HG02642 (cell line): ENCODE results near the gene AXDND1.
"Not testable (repeated sequence)": the region's sequence is repeated elsewhere in the genome, so short reads cannot be mapped to it uniquely, and the experiment has no call there.

Source experiments
- ATAC-seq: cut with Tn5 transposase; IDR thresholded peaks from one replicate; pipeline ENCODE4 v1.9.1; 2021; ENCODE audit warnings: mild to moderate bottlenecking; ENCODE audit not compliant: unreplicated experiment, poor library complexity

Gene AXDND1

GRCh38 chr1:179366093-179366800 lies 476 bp downstream of the AXDND1 start:
- peak; percentile 41 for ATAC-seq

GRCh38 chr1:179369751-179370341 lies 4.1 kb downstream of the AXDND1 start:
- ATAC-seq, result no peak

- no peak for ATAC-seq
These were observed 6.4 kb downstream of the AXDND1 start for GRCh38 chr1:179372160-179372559.

- ATAC-seq, result no peak
These were observed 10.5 kb downstream of the AXDND1 start for GRCh38 chr1:179376223-179376622.

GRCh38 chr1:179380299-179380698 lies 14.5 kb downstream of the AXDND1 start:
- ATAC-seq, result no peak

- ATAC-seq, result no peak
These were observed 18.3 kb downstream of the AXDND1 start for GRCh38 chr1:179384027-179384426.

- no peak for ATAC-seq
These were observed 19.7 kb downstream of the AXDND1 start for GRCh38 chr1:179385510-179385909.

GRCh38 chr1:179393721-179394120 lies 27.9 kb downstream of the AXDND1 start:
- ATAC-seq, result no peak

- ATAC-seq, result not testable (repeated sequence)
These were observed 33.6 kb downstream of the AXDND1 start for GRCh38 chr1:179399399-179399798.

GRCh38 chr1:179417760-179418159 lies 52.0 kb downstream of the AXDND1 start:
- ATAC-seq, result not testable (repeated sequence)

GRCh38 chr1:179418706-179419105 lies 52.9 kb downstream of the AXDND1 start:
- ATAC-seq, result not testable (repeated sequence)

GRCh38 chr1:179424610-179425009 lies 58.8 kb downstream of the AXDND1 start:
- ATAC-seq, result no peak

- ATAC-seq, result no peak
These were observed 59.4 kb downstream of the AXDND1 start for GRCh38 chr1:179425186-179425585.

- no peak for ATAC-seq
These were observed 71.4 kb downstream of the AXDND1 start for GRCh38 chr1:179437171-179437570.

- not testable (repeated sequence) for ATAC-seq
These were observed 73.9 kb downstream of the AXDND1 start for GRCh38 chr1:179439646-179440045.

GRCh38 chr1:179440301-179440700 lies 74.5 kb downstream of the AXDND1 start:
- not testable (repeated sequence) for ATAC-seq

GRCh38 chr1:179440971-179441370 lies 75.2 kb downstream of the AXDND1 start:
- ATAC-seq, result no peak

GRCh38 chr1:179441501-179441900 lies 75.7 kb downstream of the AXDND1 start:
- no peak for ATAC-seq

- ATAC-seq, result not testable (repeated sequence)
These were observed 77.1 kb downstream of the AXDND1 start for GRCh38 chr1:179442846-179443245.

GRCh38 chr1:179445593-179445992 lies 79.8 kb downstream of the AXDND1 start:
- no peak for ATAC-seq

GRCh38 chr1:179447489-179447888 lies 81.7 kb downstream of the AXDND1 start:
- ATAC-seq, result no peak
